Heart right ventricle (tissue), 16 donors: ENCODE measurements around the gene CHD1L. TPM values are rescaled to one million over a fixed set of nuclear protein-coding genes. Genes with fewer than 3 reads are reported as not detected.
A peak's percentile ranks its signal among the peaks of the same experiment; 100 is the strongest.
"Not testable (repeated sequence)": the region's sequence is repeated elsewhere in the genome, so short reads cannot be mapped to it uniquely, and the experiment has no call there.

Experiments used
- ATAC-seq, 8 donors: fragments of 200-7000 bp; cut with Tn5 transposase; one replicate each; pipeline ENCODE4 v1.9.1; 2020; ENCODE audit warnings: mild to moderate bottlenecking in 8 of 8, moderate library complexity in 8 of 8, moderate number of reproducible peaks in 1 of 8
- DNase-seq, 2 donors: peaks; one replicate each; pipeline ENCODE4 v3.0.0-alpha.2; 2020
- H3K27ac ChIP-seq, 10 donors: fragments of 200-600 bp; sonication (generic) in 2 of 10; one replicate each; pipeline versions ENCODE4 v1.5.0 to v1.8.0; 2020 to 2022; ENCODE audit warnings: mild to moderate bottlenecking in 3 of 10
- H3K27me3 ChIP-seq, 7 donors: fragments of 200-600 bp; one replicate each; pipeline ENCODE4 v1.8.0; 2021 to 2022; ENCODE audit warnings: mild to moderate bottlenecking in 2 of 7
- H3K36me3 ChIP-seq, 9 donors: fragments of 200-600 bp; sonication (generic) in 1 of 9; one replicate each; pipeline versions ENCODE4 v1.5.0 to v1.8.0; 2020 to 2022; ENCODE audit warnings: mild to moderate bottlenecking in 2 of 9
- H3K4me1 ChIP-seq, 9 donors: fragments of 200-600 bp; sonication (generic) in 1 of 9; one replicate each; pipeline versions ENCODE4 v1.5.0 to v1.8.0; 2020 to 2022; ENCODE audit warnings: mild to moderate bottlenecking in 4 of 9
- H3K4me3 ChIP-seq, 10 donors: fragments of 200-600 bp; sonication (generic) in 2 of 10; one replicate each; pipeline versions ENCODE4 v1.5.0 to v1.8.0; 2020 to 2022; ENCODE audit warnings: mild to moderate bottlenecking in 7 of 10, moderate library complexity in 2 of 10
- H3K9me3 ChIP-seq, 11 donors: fragments of 200-600 bp in 10 of 11; sonication (generic) in 2 of 11; one replicate each; pipeline versions ENCODE4 v1.5.0 to v1.8.0; 2013 to 2022; ENCODE audit warnings: mild to moderate bottlenecking in 2 of 11, control low read depth in 1 of 11, moderate library complexity in 1 of 11
- CTCF ChIP-seq, 9 donors: fragments of 200-600 bp; sonication (generic) in 2 of 9; IDR thresholded peaks; one replicate each; pipeline versions ENCODE4 v1.5.0 to v1.8.0; 2021 to 2022; ENCODE audit warnings: antibody characterized with exemption in 9 of 9, mild to moderate bottlenecking in 5 of 9, moderate library complexity in 1 of 9
- WGBS, 2 donors: extraction: QIAGEN DNeasy Blood & Tissue Kit; methylation state at CpG; one replicate each; pipeline ENCODE4 v1.1.7; 2013; ENCODE audit warnings: inconsistent platforms in 1 of 2; 5-methylcytosine and 5-hydroxymethylcytosine counted together
- intact Hi-C, 10 donors: fragments of 100-400 bp; cut with DNase I; formaldehyde crosslinking; loops; one replicate each; pipeline versions ENCODE4 v1.11.1 to v1.14.2; 2022
- polyA plus RNA-seq, 2 donors: library from polyadenylated mRNA; stranded (reverse); fragments of 200-250 nt; gene quantifications; one replicate each; pipeline ENCODE4 v1.2.3, GENCODE V29; 2013
- total RNA-seq, 10 donors: library from RNA; stranded (reverse); fragmentation: NEBNext Ultra II Directional in 3 of 10; extraction: Animal tissue kit (Norgen Biotek cat#: 25700) in 3 of 10; gene quantifications; one replicate each; pipeline versions ENCODE4 v1.2.1 to v1.2.4, GENCODE V29; 2021 to 2023
- donor health status: Arrhythmogenic right ventricular cardiomyopathy.
- donor health status: ischemic (EF 13 %, LVEDD 7.1; RV severe dilation, severe dysfunction).
- donor health status: healthy with polysubstance abuse.
- donor health status: DM: no; HTN: yes; CAD: no.
- donor health status: DM: no; HTN: no; CAD: no.
- donor health status: ischemic (EF 25% LVEDD 6.9; RV normal size, moderate dysfunction).
- donor health status: ischemic (EF 25% LVEDD 5.7; RV mildly dilated, moderate dysfunction).
- donor health status: healthy.
- donor health status: DM: yes; HTN: yes; CAD: no.
- donor health status: Ischemic cardiomyopathy.
- donor health status: ischemic (EF 35%, LVEDD 5.7; RV mildly dilated, moderate dysfunction).
- donor health status: nonischemic (EF 11% LVEDD 7.7; RV severe dilation, severe dysfunction).
- donor health status: DM: yes; HTN: yes; CAD: no.
- donor health status: PGD.
- donor health status: ischemic (EF 29% LVEDD 5.4; RV normal size, mild dysfunction).
- donor health status: nonischemic (EF 23%, LVEDD 6.1; RV moderate dilation, normal function).

CHD1L gene
- total and polyA plus RNA-seq, 12 donors = 6.0 to 12.9 (median 7.9) TPM

DNA sequence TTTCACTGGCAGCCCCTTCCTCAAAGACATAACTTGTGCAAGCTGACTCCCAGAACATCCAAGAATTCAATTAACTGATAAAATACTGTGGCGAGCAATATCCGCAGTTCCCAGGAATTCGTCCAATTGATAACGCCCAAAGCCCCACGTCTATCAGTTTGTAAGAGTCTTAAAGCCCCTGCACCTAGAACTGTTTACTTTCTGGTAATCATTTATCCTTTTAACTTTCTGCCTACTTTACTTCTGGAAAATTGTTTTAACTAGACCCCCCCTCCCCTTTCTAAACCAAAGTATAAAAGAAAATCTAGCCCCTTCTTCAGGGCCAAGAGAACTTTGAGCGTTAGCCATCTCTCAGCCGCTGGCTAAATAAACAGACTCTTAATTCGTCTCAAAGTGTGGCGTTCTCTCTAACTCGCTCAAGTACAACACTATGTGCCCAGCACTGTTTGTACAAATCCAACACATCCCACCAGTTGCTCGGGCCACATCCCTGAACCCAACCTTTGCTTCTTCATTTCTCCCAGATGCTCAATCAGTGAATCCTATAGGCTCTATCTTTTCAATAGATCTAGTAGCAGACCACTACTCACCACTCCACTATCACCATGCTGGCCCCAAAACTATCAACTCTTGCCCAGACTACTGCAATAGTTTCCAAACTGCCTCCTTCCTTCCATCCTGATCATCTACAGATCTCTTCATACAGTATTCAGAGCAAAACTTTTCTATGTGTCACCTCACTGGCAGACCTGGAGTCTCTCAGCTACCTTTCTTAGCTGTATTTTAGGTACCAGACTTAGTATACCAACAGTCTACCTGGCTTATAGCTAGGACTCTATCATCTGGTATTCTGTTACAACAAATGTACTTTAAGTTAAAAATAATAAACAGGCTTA is 3.3 kb upstream of the CHD1L start:
- 74 to 78% methylated on average over 11 of the region's 11 CpGs for WGBS, 2 donors
- Histone ChIP-seq H3K27ac (no peak overlapping the region), H3K4me3 (no peak overlapping the region), H3K9me3 (no peaks in the 10 kb centered on the region), H3K36me3 (no peaks in the 10 kb centered on the region), H3K4me1 (peaks cover 0 to 15% (median 13%) of the 10 kb centered on the region in 9 donors), H3K27me3 (no peaks in the 10 kb centered on the region)
- no peak for TF ChIP-seq CTCF (IDR thresholded peaks at IDR 0.05)
- ATAC-seq (no peak), DNase-seq (no peak)
- intact Hi-C loops = loop anchor here in 1 of 10 donors (2.0 kb wide), 1 partner anchor 30 kb away; no protein-coding TSS in a partner anchor

DNA sequence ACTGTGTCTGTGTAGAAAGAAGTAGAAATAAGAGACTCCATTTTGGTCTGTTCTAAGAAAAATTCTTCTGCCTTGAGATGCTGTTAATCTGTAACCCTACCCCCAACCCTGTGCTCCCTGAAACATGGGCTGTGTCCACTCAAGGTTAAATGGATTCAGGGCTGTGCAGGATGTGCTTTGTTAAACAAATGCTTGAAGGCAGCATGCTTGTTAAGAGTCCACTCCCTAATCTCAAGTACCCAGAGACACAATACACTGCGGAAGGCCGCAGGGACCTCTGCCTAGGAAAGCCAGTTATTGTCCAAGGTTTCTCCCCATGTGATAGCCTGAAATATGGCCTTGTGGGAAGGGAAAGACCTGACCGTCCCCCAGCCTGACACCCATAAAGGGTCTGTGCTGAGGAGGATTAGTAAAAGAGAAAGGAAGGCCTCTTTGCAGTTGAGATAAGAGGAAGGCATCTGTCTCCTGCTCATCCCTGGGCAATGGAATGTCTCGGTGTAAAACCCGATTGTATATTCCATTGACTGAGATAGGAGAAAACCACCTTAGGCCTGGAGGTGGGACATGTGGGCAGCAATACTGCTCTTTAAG is 2.3 kb upstream of the CHD1L start:
- peaks cover 0 to 24% (median 16%) of the 10 kb centered on the region in 9 donors for H3K4me1 ChIP-seq
- ATAC-seq, H3K9me3 ChIP-seq, H3K27me3 ChIP-seq, H3K36me3 ChIP-seq, DNase-seq, H3K27ac ChIP-seq, H3K4me3 ChIP-seq: not testable (repeated sequence)
- intact Hi-C loops = loop anchor here in 3 of 10 donors (5.0 kb wide), 1 partner anchor 68 kb away; the partner anchor contains the start of gene PRKAB2 (in 3 of the 3)
- WGBS, 2 donors = 95 to 96% methylated on average over 5 of the region's 5 CpGs

GRCh38 chr1:147241934-147242448 is 493 bp upstream of the CHD1L start:
- 31 to 32% methylated on average over 9 of the region's 9 CpGs for WGBS, 2 donors
- no peaks in the 10 kb centered on the region for H3K36me3 ChIP-seq
- H3K4me1 ChIP-seq = peaks cover 0 to 40% (median 16%) of the 10 kb centered on the region in 9 donors
- no peak for TF ChIP-seq CTCF (IDR thresholded peaks at IDR 0.05)
- peak overlapping the region in 9 of 10 donors; percentile 83 to 97 (median 91) for H3K27ac ChIP-seq
- DNase-seq (no peak), ATAC-seq (no peak)
- H3K27me3 ChIP-seq = no peaks in the 10 kb centered on the region
- no peaks in the 10 kb centered on the region for H3K9me3 ChIP-seq
- peak overlapping the region in 9 of 10 donors; percentile 71 to 99 (median 92) for H3K4me3 ChIP-seq
- intact Hi-C loops = loop anchor here in 7 of 10 donors (1.0 to 5.0 kb wide), 3 partner anchors 69 to 70 kb away; partner anchors contain the start of gene PRKAB2 (in 7 of the 7)

GRCh38 chr1:147243228-147243685 is 773 bp downstream of the CHD1L start:
- Histone ChIP-seq H3K9me3 (no peaks in the 10 kb centered on the region), H3K27me3 (no peaks in the 10 kb centered on the region), H3K36me3 (no peaks in the 10 kb centered on the region), H3K4me3 (peak overlapping the region; percentile 71 to 99 (median 91)), H3K4me1 (peaks cover 0 to 48% (median 19%) of the 10 kb centered on the region in 9 donors), H3K27ac (peak overlapping the region in 9 of 10 donors; percentile 83 to 97 (median 91))
- DNase-seq (peak in 1 of 2 donors; percentile 37), ATAC-seq (peak; percentile 7 to 67 (median 45))
- 0% methylated on average over 30 of the region's 30 CpGs for WGBS, 2 donors
- intact Hi-C loops = loop anchor here in 7 of 10 donors (1.0 to 5.0 kb wide), 3 partner anchors 70 to 71 kb away; partner anchors contain the start of gene PRKAB2 (in 7 of the 7)
- no peak for TF ChIP-seq CTCF (IDR thresholded peaks at IDR 0.05)
